Stimulated activated CD4-positive, alpha-beta T cell treated with anti-CD3 and anti-CD28 coated beads, Interleukin-15, amount 100 ng/mL, for 1 hour (primary cell): Measurements from ENCODE around the gene MYO7A.

Experiments used
- DNase-seq, 2 donors: peaks; one replicate each; pipeline ENCODE4 v3.0.0-alpha.2; 2020; ENCODE audit warnings: low read depth in 1 of 2, low spot score in 1 of 2

Gene MYO7A

GRCh38 chr11:77183431-77183984, 55.5 kb downstream of the MYO7A start:
- no peak for DNase-seq

GRCh38 chr11:77184136-77184860, 56.3 kb downstream of the MYO7A start:
- no peak for DNase-seq

GRCh38 chr11:77186302-77186701, 58.3 kb downstream of the MYO7A start:
- no peak for DNase-seq

- no peak for DNase-seq
These were observed 59.2 kb downstream of the MYO7A start for GRCh38 chr11:77187111-77187750.

GRCh38 chr11:77187776-77188632, 60.0 kb downstream of the MYO7A start:
- peak; percentile 26 to 48 for DNase-seq

GRCh38 chr11:77188633-77189491, 60.8 kb downstream of the MYO7A start:
- no peak for DNase-seq

GRCh38 chr11:77189588-77190210, 61.7 kb downstream of the MYO7A start:
- DNase-seq: no peak

GRCh38 chr11:77190331-77191075, 62.5 kb downstream of the MYO7A start:
- DNase-seq: no peak

GRCh38 chr11:77191429-77191822, 63.4 kb downstream of the MYO7A start:
- no peak for DNase-seq

GRCh38 chr11:77191823-77192495, 63.9 kb downstream of the MYO7A start:
- peak in 1 of 2 donors; percentile 21 for DNase-seq

GRCh38 chr11:77193167-77193566, 65.1 kb downstream of the MYO7A start:
- DNase-seq: no peak

GRCh38 chr11:77193911-77194830, 66.1 kb downstream of the MYO7A start:
- no peak for DNase-seq

- no peak for DNase-seq
These were observed 67.2 kb downstream of the MYO7A start for GRCh38 chr11:77195071-77195755.

GRCh38 chr11:77196961-77197360, 68.9 kb downstream of the MYO7A start:
- DNase-seq: no peak

GRCh38 chr11:77197626-77198320, 69.7 kb downstream of the MYO7A start:
- DNase-seq: no peak

- DNase-seq: no peak
These were observed 70.4 kb downstream of the MYO7A start for GRCh38 chr11:77198440-77198849.
